ENCODE data around the gene BET1. TPM values are rescaled to one million over a fixed set of nuclear protein-coding genes. Genes with fewer than 3 reads are reported as not detected.
A peak's percentile ranks its signal among the peaks of the same experiment; 100 is the strongest.

Gene BET1, protein sequence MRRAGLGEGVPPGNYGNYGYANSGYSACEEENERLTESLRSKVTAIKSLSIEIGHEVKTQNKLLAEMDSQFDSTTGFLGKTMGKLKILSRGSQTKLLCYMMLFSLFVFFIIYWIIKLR
- total RNA-seq (2014; rRNA removed; shearing (Covaris generic)) (14.3 and 20.4 TPM in 2 replicates), total RNA-seq (2022) (31.6 and 32.8 TPM in 2 replicates), Bru-seq, nascent RNA (percentile 84 among the genes with signal in this experiment), BruChase-seq, experiment 1, labeled RNA remaining after a 6-hour chase (percentile 62 among the genes with signal in this experiment), BruChase-seq, experiment 2, labeled RNA remaining after a 2-hour chase (percentile 82 among the genes with signal in this experiment)
- long read RNA-seq, transcript BET1-201 (4 exons, 1,504 nt) = major isoform, 60 of 61 reads
- long read RNA-seq, partial matches to known transcripts = 0 of 61 reads
- long read RNA-seq, other reads (novel, unspliced or antisense) = 1 of 61 reads

DNA sequence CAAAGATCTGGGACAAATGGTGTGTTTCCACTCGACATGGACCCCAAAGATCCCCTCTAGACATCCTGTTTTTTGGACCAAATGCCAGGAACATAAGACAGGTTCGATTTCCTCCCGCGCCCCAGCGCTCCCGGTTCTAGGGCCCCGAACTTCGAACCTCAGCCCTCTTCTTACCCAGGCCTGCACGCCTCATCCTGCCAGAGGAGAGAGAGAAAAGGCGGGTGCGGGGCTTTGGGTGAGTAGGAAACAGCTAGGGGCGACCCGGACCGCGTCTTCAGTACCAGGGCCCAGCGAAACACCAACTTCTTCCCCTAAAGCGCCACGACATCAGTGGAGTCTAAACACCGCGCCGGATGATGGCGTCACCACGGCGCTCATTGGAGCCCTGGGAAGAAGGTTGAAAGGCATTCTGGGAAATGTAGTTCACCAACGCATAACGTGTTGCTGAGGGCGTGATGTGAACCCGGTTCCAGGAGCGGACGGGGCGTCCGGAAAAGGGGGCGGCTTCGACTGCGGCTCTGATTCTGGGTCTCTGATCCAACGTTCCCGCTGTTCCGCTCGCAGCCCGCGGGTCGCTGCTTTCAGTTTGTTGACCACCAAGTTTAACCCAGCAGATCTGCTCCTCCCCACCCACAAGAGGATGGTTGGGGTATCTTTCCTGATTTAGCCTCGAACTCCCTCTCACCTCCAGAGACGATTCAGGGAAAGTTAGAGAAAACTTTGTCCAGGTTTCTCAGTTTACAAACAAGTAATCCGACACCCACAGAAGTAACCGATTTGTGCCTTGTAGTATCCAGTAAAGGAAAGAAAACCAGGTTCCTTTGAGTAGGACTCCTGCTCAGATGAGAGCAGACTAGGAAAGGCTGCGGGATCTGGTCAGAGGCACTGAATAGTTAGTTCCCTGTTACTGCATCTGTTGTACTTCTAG, at the start of gene BET1:
BET1 (minus strand) TSS at position 332 of the 928 bp plus-strand sequence; CDS start at position 193, 139 bp downstream.
- peak within 1 kb of the TSS; percentile 16 for H3K27ac ChIP-seq (ENCODE audit: low read depth, low read length, poor library complexity, severe bottlenecking)
- no peaks in the 10 kb centered on the region for H4K20me1 ChIP-seq (ENCODE audit: insufficient read depth, low read length)
- no peaks in the 10 kb centered on the region for H3K9me2 ChIP-seq (ENCODE audit: insufficient read depth, low read length)
- H3K4me2 ChIP-seq (ENCODE audit: low read length) = peak within 1 kb of the TSS; percentile 90
- no peaks in the 10 kb centered on the region for H3K9me3 ChIP-seq (ENCODE audit: low read length)
- POLR2A ChIA-PET = interaction anchor here (0.7 to 1.5 kb wide), 4 partner anchors 8 to 83 kb away, joined by 3 to 5 read pairs (median 4); partner anchors contain the start of gene GNG11
- no peak for TF ChIP-seq EZH2phosphoT487 (IDR thresholded peaks at IDR 0.05; ENCODE audit: borderline replicate concordance, low read depth, low read length)
- no peak for TF ChIP-seq CTCF (conservative IDR thresholded peaks at IDR 0.05; ENCODE audit: low read length)
- intact Hi-C loops (cut with micrococcal nuclease; ENCODE audit: unreplicated experiment) = loop anchor here (1.0 to 2.0 kb wide), 2 partner anchors 48 to 83 kb away; no protein-coding TSS in a partner anchor
- peak within 1 kb of the TSS; percentile 91 for H2AFZ ChIP-seq (ENCODE audit: low read length)
- H3K36me3 ChIP-seq (ENCODE audit: insufficient read depth, low read length) = peaks cover 3% of the 10 kb centered on the region
- H3K79me2 ChIP-seq (ENCODE audit: insufficient read depth, low read depth, low read length) = peaks cover 38% of the 10 kb centered on the region
- peaks cover 45% of the 10 kb centered on the region for H3K4me1 ChIP-seq (ENCODE audit: insufficient read depth, low read length, poor library complexity, severe bottlenecking)
- H3K4me3 ChIP-seq (ENCODE audit: low read depth, low read length, poor library complexity, severe bottlenecking) = peak within 1 kb of the TSS; percentile 81
- CTCF ChIA-PET (ENCODE audit: unreplicated experiment) = no interaction called here
- DNase-seq (ENCODE audit: low spot score) = peak; percentile 97
- BruUV-seq (replicated peaks) = no TSS peak

- Histone ChIP-seq H3K79me2 (ENCODE audit: insufficient read depth, low read depth, low read length) (no peaks in the 10 kb centered on the region), H3K9me2 (ENCODE audit: insufficient read depth, low read length) (no peaks in the 10 kb centered on the region), H3K27ac (ENCODE audit: low read depth, low read length, poor library complexity, severe bottlenecking) (peak overlapping the region; percentile 97), H4K20me1 (ENCODE audit: insufficient read depth, low read length) (no peaks in the 10 kb centered on the region), H3K4me2 (ENCODE audit: low read length) (peak overlapping the region; percentile 98), H3K4me3 (ENCODE audit: low read depth, low read length, poor library complexity, severe bottlenecking) (peak overlapping the region; percentile 67), H2AFZ (ENCODE audit: low read length) (peak overlapping the region; percentile 70; the same call in 1 of the 2 replicates), H3K4me1 (ENCODE audit: insufficient read depth, low read length, poor library complexity, severe bottlenecking) (peaks cover 83% of the 10 kb centered on the region), H3K9me3 (ENCODE audit: low read length) (peaks cover 18% of the 10 kb centered on the region), H3K36me3 (ENCODE audit: insufficient read depth, low read length) (peaks cover 21% of the 10 kb centered on the region)
- intact Hi-C loops (cut with micrococcal nuclease; ENCODE audit: unreplicated experiment) = loop anchor here (2.0 to 10.0 kb wide), 3 partner anchors 107 to 1461 kb away; partner anchors contain the start of gene FAM133B
- TSS peak; percentile 76 for BruUV-seq (replicated peaks)
- TF ChIP-seq EZH2phosphoT487 (IDR thresholded peaks at IDR 0.05; ENCODE audit: borderline replicate concordance, low read depth, low read length) = no peak
- no peak for TF ChIP-seq CTCF (conservative IDR thresholded peaks at IDR 0.05; ENCODE audit: low read length)
- ChIA-PET POLR2A (interaction anchor here (0.6 to 2.4 kb wide), 10 partner anchors 8 to 132 kb away, joined by 3 to 9 read pairs (median 4); partner anchors contain the start of gene GNG11), CTCF (ENCODE audit: unreplicated experiment) (interaction anchor here (1.6 kb wide), 1 partner anchor 16 kb away, joined by 6 read pairs; no protein-coding TSS in a partner anchor)
- DNase-seq (ENCODE audit: low spot score) = no peak
These were observed 49.4 kb upstream of the BET1 start for GRCh38 chr7:94053532-94053931.

Measured in OCI-LY7 (cell line).